ENCODE data around the gene PPP3R1.

- TF ChIP-seq CTCF (IDR thresholded peaks at IDR 0.05), result no peak
- no peak for TF ChIP-seq MAX (IDR thresholded peaks at IDR 0.05)
- TF ChIP-seq JUNB (IDR thresholded peaks at IDR 0.05), result no peak
- TF ChIP-seq USF2 (IDR thresholded peaks at IDR 0.05), result no peak
- TF ChIP-seq EP300 (IDR thresholded peaks at IDR 0.05), result no peak
- no peak for TF ChIP-seq JUN (IDR thresholded peaks at IDR 0.05)
- no peak for TF ChIP-seq MAZ (IDR thresholded peaks at IDR 0.05; ENCODE audit: borderline replicate concordance, low read depth, low read length)
- TF ChIP-seq RCOR1 (IDR thresholded peaks at IDR 0.05; ENCODE audit: low read depth, low read length), result no peak
- TF ChIP-seq PBX3 (IDR thresholded peaks at IDR 0.05), result no peak
- no peak for TF ChIP-seq RAD21 (conservative IDR thresholded peaks at IDR 0.05 in 1 of 2, IDR thresholded peaks at IDR 0.05 in 1 of 2)
- TF ChIP-seq HDAC2 (IDR thresholded peaks at IDR 0.05), result no peak
- TF ChIP-seq BCL3 (IDR thresholded peaks at IDR 0.05), result no peak
- TF ChIP-seq POLR2AphosphoS2 (conservative IDR thresholded peaks at IDR 0.05; ENCODE audit: low read length), result no peak
- TF ChIP-seq PHF8 (IDR thresholded peaks at IDR 0.05; ENCODE audit: borderline replicate concordance, low read depth), result no peak
These were observed 5.9 kb downstream of the PPP3R1 start for GRCh38 chr2:68246396-68246795.
